HG03060 (cell line): ENCODE measurements around the gene NXF1.
"Not testable (repeated sequence)": the region's sequence is repeated elsewhere in the genome, so short reads cannot be mapped to it uniquely, and the experiment has no call there.

Experiments used
- ATAC-seq: cut with Tn5 transposase; IDR thresholded peaks from one replicate; pipeline ENCODE4 v1.9.1; 2021; ENCODE audit warnings: low read depth, moderate number of reproducible peaks; ENCODE audit not compliant: unreplicated experiment

NXF1 gene

DNA sequence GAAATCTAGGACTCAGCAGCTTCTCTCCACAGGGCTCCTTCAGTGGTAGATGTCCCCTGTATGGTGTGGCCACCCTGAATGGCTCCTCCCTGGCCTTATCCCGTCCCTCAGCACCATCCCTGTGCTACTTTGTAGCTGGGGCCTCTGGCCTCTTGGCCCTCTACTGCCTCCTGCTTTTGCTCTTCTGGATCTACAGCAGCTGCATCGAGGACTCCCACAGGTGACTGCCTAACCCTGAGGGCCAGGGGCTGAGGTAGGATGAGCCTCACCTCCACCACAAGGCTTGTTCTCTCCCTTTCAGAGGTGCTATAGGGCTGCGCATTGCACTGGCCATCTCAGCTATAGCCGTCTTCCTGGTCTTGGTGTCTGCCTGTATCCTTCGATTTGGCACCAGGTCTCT lies 16.2 kb downstream of the NXF1 start:
- no peak for ATAC-seq

DNA sequence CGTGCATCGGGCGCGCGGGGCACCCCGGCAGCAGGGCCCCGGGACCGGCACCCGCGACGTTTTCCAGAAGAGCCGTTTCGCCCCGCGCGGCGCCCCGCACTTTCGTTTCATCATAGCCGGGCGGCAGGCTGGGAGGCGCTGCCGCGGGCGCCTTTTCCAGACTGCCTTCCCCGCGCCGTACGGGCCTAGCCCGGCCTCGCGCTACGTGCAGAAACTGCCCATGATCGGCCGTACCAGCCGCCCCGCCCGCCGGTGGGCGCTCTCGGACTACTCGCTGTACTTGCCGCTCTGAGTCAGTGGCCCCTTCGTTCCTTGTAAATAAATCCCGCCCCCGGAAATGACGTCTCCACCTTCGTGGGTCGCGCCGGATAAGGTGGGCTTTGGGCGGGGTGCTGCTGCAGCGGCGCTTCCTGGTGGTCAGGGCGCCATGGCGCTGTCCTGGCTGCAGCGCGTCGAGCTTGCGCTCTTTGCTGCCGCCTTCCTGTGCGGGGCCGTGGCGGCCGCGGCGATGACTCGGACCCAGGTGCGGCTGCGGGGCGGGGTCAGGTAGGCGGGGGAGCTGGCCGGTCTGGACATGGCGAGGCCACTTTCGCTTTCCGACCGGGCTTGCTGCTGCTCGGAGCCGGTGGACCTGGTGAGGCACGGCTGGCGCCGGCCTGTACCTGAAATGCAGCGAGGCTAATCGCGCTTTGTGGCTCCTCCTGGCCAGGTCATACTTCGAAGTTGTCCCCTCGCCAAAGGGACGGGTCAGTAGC lies 18.1 kb downstream of the NXF1 start, which contains the start of gene TMEM179B:
TSS of gene TMEM179B (plus strand) at position 398 of the 755 bp plus-strand sequence. CDS start at position 428, 30 bp downstream.
- ATAC-seq: peak; percentile 39

GRCh38 chr11:62786318-62787004 lies 18.8 kb downstream of the NXF1 start:
- no peak for ATAC-seq

DNA sequence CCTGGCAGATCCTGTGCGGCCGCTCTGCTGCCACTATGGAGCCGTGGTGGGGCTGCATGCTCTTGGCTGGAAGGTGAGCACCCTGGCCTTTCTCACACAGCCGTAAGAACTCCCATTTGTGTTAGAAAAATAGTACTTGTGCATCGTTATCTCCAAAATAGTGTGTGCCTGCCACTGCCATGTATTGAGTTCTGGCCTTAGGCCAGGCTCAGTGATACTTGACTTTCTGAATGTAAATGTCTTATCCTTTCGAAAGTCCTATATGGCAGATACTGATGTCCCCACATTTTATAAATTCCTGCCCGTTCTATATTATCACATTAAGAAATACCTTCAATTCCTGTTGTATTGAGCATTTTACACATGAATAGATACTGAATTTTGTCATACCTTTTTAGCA lies 22.5 kb downstream of the NXF1 start:
- no peak for ATAC-seq

GRCh38 chr11:62778441-62778840 lies 26.8 kb downstream of the NXF1 start:
- ATAC-seq: no peak

DNA sequence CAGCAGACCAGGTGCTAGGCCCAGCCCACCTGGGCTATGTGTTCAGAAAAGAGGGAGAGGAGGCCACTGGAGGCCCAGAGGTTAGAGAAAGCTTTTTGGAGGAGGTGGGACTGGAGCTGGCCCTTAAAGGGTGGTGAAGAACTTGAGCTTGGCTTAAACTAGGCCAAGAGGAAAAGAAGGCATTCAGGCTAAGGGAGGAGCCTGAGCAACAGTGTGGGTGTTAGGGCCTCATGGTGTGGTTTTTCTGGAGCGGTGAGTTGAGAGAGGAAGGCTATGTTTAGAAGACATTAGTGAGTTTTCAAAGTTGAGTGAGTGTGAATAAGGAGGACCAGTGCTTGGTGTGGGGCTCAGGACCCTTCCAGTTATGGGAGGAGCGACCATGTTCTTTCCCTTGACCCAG lies 27.9 kb downstream of the NXF1 start:
- no peak for ATAC-seq

DNA sequence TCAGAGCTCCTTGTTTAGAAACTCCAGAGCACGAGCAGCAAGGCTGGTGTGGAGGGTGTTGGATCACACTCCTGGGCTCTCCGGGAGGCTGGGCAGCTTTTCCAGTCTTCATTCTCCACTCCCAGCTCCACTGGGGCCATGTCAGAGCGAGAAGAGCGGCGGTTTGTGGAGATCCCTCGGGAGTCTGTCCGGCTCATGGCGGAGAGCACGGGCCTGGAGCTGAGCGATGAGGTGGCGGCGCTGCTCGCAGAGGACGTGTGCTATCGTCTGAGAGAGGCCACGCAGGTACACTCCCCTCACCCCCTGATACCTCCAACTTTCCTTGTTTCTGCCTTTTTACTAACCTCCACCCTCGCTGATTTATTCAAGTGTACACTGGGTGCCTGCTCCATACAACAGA lies 29.6 kb downstream of the NXF1 start:
- ATAC-seq: no peak

DNA sequence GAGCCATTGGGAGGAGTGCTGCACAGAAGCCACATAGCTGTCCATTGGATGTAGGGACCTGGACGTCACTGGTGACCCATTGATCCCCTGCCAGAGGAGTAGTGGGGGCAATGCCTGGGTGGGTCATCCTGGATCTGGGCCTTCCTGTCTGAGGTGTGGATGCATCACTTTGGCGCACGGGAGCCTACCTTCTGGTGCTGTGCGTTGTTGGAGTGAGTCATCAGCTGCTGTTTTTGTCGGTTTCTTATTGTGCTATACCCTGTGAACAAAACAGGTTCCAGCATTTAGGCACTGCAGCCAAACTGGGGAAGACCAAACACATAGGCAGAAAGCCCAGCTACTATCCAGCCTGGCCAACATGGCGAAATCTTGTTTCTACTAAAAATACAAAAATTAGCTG lies 30.8 kb downstream of the NXF1 start:
- no peak for ATAC-seq

DNA sequence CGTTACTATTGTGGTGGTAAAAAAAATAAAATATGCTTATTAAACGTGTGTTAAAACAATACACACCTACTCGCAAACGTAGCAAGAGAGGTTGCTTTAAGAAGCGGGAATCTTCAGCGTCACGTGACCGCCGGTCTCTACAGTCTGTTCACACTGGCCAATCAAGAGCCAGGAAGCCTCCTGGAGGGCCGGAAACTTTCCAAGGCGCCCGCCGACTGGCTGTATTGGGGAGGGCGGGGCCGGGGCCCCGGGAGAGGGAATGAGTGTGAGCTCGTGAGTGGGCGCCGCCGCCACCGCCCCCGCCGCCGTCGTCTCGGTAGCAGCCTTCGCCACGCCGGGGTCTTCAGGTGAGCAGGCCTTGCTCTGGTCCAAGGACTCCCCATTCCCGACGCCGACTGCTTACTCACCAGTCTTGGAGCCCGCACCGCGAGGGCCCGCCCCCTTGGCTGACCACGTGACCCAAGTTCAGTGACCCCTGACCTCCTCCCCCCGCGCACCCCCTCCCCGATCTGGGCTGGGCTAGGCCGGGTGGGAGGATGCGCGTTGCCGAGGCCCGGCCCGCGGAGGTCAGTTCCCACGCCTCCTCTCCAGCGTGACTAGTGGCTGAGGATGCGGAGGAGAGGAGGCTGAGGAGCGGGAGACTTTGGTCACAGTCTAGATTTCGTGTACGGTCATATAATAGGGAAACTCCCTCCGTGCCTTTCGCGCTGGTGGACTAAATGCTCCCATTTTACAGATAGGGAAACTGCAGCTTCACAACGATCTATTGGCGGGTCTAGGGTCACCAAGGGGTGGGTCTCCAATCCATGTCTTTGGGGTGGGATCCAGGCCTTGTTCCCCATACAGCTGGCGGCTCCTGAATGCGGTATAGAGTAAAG lies 33.9 kb downstream of the NXF1 start, which contains the start of gene TAF6L:
TSS of gene TAF6L (plus strand) at position 253 of the 878 bp plus-strand sequence. CDS start 4,388 bp downstream, outside the sequence.
- ATAC-seq: peak; percentile 69

DNA sequence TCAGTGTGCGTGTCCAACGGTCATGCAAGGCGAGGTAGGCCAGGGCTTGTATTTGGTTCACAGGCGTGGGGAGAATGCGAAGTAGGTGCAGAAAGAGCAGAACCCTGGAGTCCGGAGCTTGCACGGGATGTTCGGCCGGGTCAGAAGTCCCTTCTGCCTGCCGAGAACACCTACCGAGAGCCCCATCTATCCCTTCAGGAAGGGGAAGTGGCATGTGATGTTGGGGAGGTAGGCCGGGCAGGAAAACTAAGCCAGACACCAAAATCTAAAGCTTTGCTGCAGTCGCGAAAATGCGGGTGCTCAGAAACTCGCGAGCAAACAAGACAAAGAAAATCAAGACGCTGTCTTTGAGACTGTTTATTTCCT lies 34.5 kb downstream of the NXF1 start:
- no peak for ATAC-seq

- not testable (repeated sequence) for ATAC-seq
These were observed 44.4 kb downstream of the NXF1 start for GRCh38 chr11:62760867-62761227.

DNA sequence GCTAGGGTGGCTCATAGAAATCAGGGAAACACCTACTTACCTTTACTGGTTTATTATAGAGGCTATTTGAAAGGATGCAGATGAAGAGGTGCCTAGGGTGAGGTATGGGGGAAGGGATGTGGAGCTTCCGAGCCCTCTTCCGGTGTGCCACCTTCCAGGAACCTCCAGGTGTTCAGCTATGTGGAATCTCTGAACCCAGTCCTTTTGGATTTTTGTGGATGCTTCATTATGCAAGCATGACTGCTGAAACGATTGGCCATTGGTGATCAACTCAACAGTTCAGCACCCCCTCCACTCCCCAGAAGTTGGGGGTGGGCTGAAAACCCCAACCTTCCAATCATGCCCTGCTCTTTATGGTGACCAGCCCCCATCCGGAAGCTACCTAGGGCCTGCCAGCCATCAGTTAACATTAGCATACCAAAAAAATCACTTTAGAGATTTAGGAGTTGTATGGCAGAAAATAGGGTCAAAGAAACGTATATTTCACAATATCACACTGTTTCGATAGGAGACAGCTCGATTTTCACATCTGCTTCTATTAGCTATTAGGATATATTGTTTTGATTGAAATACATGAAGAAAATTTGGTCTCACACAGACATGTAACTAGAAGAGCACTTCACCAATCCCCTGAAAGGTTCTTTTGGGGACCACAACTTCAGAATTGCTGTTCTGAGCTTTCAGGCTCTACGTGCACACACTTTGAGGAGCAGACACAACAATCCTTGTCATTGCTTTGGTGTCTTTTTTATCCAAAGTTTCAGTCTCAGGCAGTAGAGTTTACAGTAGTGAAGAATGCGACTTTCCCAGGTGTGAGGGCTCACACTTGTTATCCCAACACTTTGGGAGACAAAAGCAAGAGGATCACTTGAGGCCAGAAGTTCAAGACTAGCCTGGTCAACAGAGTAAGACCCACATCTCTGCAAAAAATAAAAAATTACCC lies 47.1 kb downstream of the NXF1 start:
- ATAC-seq: no peak

DNA sequence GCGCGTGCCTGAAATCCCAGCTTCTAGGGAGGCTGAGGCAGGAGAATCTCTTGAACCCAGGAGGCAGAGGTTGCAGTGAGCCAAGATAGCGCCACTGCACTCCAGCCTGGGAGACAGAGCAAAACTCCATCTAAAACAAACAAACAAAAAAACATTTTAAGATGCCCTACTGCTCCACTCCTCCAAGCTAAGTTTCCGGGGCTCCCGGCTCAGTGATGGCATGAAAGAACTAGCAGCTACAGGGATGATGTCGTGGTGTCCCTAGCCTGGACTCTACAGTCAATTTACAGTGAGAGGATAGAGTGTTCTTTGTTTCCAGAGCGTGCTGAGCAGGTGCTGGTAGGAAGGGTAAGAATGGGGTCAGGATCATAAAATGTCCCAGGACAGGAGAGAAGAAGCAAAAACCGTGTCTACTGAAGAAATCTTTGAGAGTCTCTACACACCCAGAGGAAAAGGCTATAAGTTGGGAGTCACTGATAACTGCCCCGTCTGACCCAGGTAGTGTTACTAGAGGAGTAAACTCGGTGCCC lies 50.1 kb downstream of the NXF1 start:
- no peak for ATAC-seq

GRCh38 chr11:62753736-62754603 lies 51.3 kb downstream of the NXF1 start, which contains the start of gene ZBTB3:
Gene ZBTB3, minus strand, starts transcription at chr11:62754160. Its CDS starts 496 bp downstream, at chr11:62753664.
- peak; percentile 94 for ATAC-seq

DNA sequence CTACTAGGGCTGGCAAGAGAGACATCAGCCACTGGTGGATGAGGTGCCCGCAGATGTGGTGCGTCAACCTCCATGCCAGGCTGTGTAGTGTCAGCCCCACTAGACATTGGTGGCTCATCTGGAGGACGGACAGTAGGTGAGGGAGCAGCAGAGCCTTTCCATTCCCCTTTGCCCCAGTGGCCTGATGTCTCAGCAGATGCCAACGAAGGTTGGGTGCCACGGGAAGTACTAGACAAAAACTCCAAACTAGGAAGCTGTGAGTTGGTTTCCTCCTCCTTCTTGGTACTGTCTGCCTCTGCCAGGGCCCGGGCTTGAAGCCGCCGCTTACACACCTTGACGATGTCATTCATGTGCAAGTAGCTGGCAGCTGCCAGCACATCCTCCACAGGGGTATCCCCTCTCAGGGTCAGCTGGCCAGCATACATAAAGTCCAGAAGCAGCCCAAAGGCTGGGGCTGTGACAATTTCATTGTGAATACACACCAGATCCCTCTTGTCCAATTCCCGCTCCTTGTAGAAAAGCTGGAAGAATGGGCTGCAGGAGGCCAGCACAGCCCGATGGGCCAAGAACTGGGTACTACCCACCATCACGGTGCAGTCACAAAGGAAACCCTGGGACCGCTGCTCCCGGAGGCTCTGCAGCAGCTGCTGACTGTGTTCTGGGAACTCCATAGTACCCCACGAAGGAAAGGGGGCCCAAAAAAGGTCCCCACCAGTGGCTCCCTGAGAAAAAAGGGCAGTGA lies 52.1 kb downstream of the NXF1 start:
- ATAC-seq: no peak

GRCh38 chr11:62752177-62752785 lies 53.0 kb downstream of the NXF1 start:
- no peak for ATAC-seq

DNA sequence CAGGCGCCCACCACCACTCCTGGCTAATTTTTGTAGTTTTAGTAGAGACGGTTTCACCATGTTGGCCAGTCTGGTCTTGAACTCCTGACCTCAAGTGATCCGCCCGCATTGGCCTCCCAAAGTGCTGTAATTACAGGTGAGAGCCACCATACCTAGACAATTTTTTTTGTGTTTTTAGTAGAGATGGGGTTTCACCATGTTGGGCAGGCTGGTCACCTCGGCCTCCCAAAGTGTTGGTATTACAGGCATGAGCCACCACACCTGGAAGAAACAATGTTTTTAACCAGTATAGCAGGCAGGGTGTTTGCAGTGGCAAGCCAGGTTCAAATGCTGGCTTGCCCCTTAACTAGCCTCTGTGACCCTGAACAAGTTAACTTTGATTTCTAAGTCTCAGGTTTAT lies 55.3 kb downstream of the NXF1 start:
- not testable (repeated sequence) for ATAC-seq
